Measurements from ENCODE around the gene YIPF2. TPM values are rescaled to one million over a fixed set of nuclear protein-coding genes. Genes with fewer than 3 reads are reported as not detected.

YIPF2 gene
- 68.4 and 79.5 TPM in 2 replicates for total RNA-seq
- long read RNA-seq, transcript YIPF2-204 (10 exons, 1,550 nt), result minor isoform, 5 of 16 reads
- long read RNA-seq, transcript YIPF2-201 (10 exons, 2,087 nt), result major isoform, 6 of 16 reads
- long read RNA-seq, partial matches to known transcripts, result 3 of 16 reads
- long read RNA-seq, other reads (novel, unspliced or antisense), result 2 of 16 reads

GRCh38 chr19:10928563-10929401, at the start of gene YIPF2, which contains the start of gene TIMM29:
Gene YIPF2 (minus strand): TSS chr19:10928639. CDS start chr19:10928410, 229 bp downstream.
Gene TIMM29 (plus strand): TSS chr19:10928811. CDS start chr19:10928823, 12 bp downstream.
- peak within 1 kb of the TSS; percentile 78 for H3K27ac Mint-ChIP-seq (ENCODE audit: unreplicated experiment)
- no peaks in the 10 kb centered on the region for H3K27me3 Mint-ChIP-seq (ENCODE audit: unreplicated experiment)
- peak within 1 kb of the TSS; percentile 93 for H3K4me3 Mint-ChIP-seq (ENCODE audit: unreplicated experiment)
- peaks cover 9% of the 10 kb centered on the region for H3K36me3 Mint-ChIP-seq (ENCODE audit: unreplicated experiment)
- H3K4me1 Mint-ChIP-seq (ENCODE audit: unreplicated experiment), result peaks cover 25% of the 10 kb centered on the region
- no peak for TF ChIP-seq CTCF (IDR thresholded peaks at IDR 0.05)
- peak; percentile 98 for DNase-seq (ENCODE audit: extremely low spot score, unreplicated experiment)
- H3K9me3 Mint-ChIP-seq (ENCODE audit: unreplicated experiment), result no peaks in the 10 kb centered on the region

- Mint-ChIP-seq H3K4me1 (ENCODE audit: unreplicated experiment) (peaks cover 34% of the 10 kb centered on the region), H3K27me3 (ENCODE audit: unreplicated experiment) (no peaks in the 10 kb centered on the region), H3K9me3 (ENCODE audit: unreplicated experiment) (no peaks in the 10 kb centered on the region), H3K36me3 (ENCODE audit: unreplicated experiment) (peaks cover 2% of the 10 kb centered on the region), H3K4me3 (ENCODE audit: unreplicated experiment) (no peak overlapping the region), H3K27ac (ENCODE audit: unreplicated experiment) (peak overlapping the region; percentile 55)
- no peak for TF ChIP-seq CTCF (IDR thresholded peaks at IDR 0.05)
- no peak for DNase-seq (ENCODE audit: extremely low spot score, unreplicated experiment)
Observed at GRCh38 chr19:10977742-10978092, 49.3 kb upstream of the YIPF2 start.

GRCh38 chr19:10976131-10976892, 47.9 kb upstream of the YIPF2 start:
- H3K27ac Mint-ChIP-seq (ENCODE audit: unreplicated experiment), result peak overlapping the region; percentile 65
- peaks cover 2% of the 10 kb centered on the region for H3K36me3 Mint-ChIP-seq (ENCODE audit: unreplicated experiment)
- no peak for DNase-seq (ENCODE audit: extremely low spot score, unreplicated experiment)
- H3K27me3 Mint-ChIP-seq (ENCODE audit: unreplicated experiment), result no peaks in the 10 kb centered on the region
- H3K4me3 Mint-ChIP-seq (ENCODE audit: unreplicated experiment), result peak overlapping the region; percentile 48
- peaks cover 28% of the 10 kb centered on the region for H3K4me1 Mint-ChIP-seq (ENCODE audit: unreplicated experiment)
- TF ChIP-seq CTCF (IDR thresholded peaks at IDR 0.05), result no peak
- H3K9me3 Mint-ChIP-seq (ENCODE audit: unreplicated experiment), result no peaks in the 10 kb centered on the region

- Mint-ChIP-seq H3K27me3 (ENCODE audit: unreplicated experiment) (no peaks in the 10 kb centered on the region), H3K36me3 (ENCODE audit: unreplicated experiment) (peaks cover 2% of the 10 kb centered on the region), H3K4me1 (ENCODE audit: unreplicated experiment) (peaks cover 22% of the 10 kb centered on the region), H3K27ac (ENCODE audit: unreplicated experiment) (peak overlapping the region; percentile 65), H3K9me3 (ENCODE audit: unreplicated experiment) (no peaks in the 10 kb centered on the region), H3K4me3 (ENCODE audit: unreplicated experiment) (peak overlapping the region; percentile 48)
- no peak for TF ChIP-seq CTCF (IDR thresholded peaks at IDR 0.05)
- no peak for DNase-seq (ENCODE audit: extremely low spot score, unreplicated experiment)
Observed at GRCh38 chr19:10975374-10976130, 47.1 kb upstream of the YIPF2 start.
